KOPT-K1 (cell line): ENCODE measurements around the gene DECR2.
"Not testable (repeated sequence)": the region's sequence is repeated elsewhere in the genome, so short reads cannot be mapped to it uniquely, and the experiment has no call there.

Experiments
- H3K27ac ChIP-seq: fragments of 200-600 bp; sonication (generic); 2 replicates; pipeline ENCODE4 v1.5.1; 2016; ENCODE audit warnings: antibody characterized with exemption, mild to moderate bottlenecking, low read depth, low read length; ENCODE audit not compliant: poor library complexity, severe bottlenecking
- H3K36me3 ChIP-seq: fragments of 200-600 bp; sonication (generic); 2 replicates; pipeline ENCODE4 v1.5.1; 2017; ENCODE audit warnings: antibody characterized with exemption, mild to moderate bottlenecking, low read length, moderate library complexity; ENCODE audit not compliant: insufficient read depth
- H3K9me3 ChIP-seq: fragments of 200-600 bp; sonication (generic); 2 replicates; pipeline ENCODE4 v1.5.1; 2017; ENCODE audit warnings: antibody characterized with exemption, low read length, mild to moderate bottlenecking; ENCODE audit not compliant: insufficient read depth, poor library complexity, severe bottlenecking

DECR2 gene

GRCh38 chr16:381012-381788, 20.5 kb upstream of the DECR2 start:
- peaks cover 12% of the 10 kb centered on the region; the same call in 1 of the 2 replicates for H3K36me3 ChIP-seq
- H3K27ac ChIP-seq: peak overlapping the region; percentile 57
- H3K9me3 ChIP-seq: no peaks in the 10 kb centered on the region

GRCh38 chr16:381789-382717, 19.6 kb upstream of the DECR2 start, which contains the start of gene PGAP6:
Gene PGAP6, minus strand, starts transcription at chr16:381978. Its CDS starts 157 bp downstream, at chr16:381821.
- peak within 1 kb of the TSS; percentile 57 for H3K27ac ChIP-seq
- no peaks in the 10 kb centered on the region for H3K9me3 ChIP-seq
- peaks cover 4% of the 10 kb centered on the region; the same call in 1 of the 2 replicates for H3K36me3 ChIP-seq

GRCh38 chr16:383326-384051, 18.2 kb upstream of the DECR2 start:
- Histone ChIP-seq H3K27ac (no peak overlapping the region), H3K9me3 (no peaks in the 10 kb centered on the region), H3K36me3 (no peaks in the 10 kb centered on the region)

GRCh38 chr16:386641-387156, 15.0 kb upstream of the DECR2 start:
- Histone ChIP-seq H3K36me3 (no peaks in the 10 kb centered on the region), H3K9me3 (no peaks in the 10 kb centered on the region), H3K27ac (no peak overlapping the region)

GRCh38 chr16:387761-388666, 13.7 kb upstream of the DECR2 start:
- not testable (repeated sequence) for H3K9me3 ChIP-seq, H3K36me3 ChIP-seq, H3K27ac ChIP-seq

- Histone ChIP-seq H3K27ac (no peak overlapping the region), H3K36me3 (no peaks in the 10 kb centered on the region), H3K9me3 (no peaks in the 10 kb centered on the region)
Measured at GRCh38 chr16:389352-389751, 12.3 kb upstream of the DECR2 start.

GRCh38 chr16:391885-392335, 9.8 kb upstream of the DECR2 start:
- no peak overlapping the region for H3K27ac ChIP-seq
- H3K9me3 ChIP-seq: no peaks in the 10 kb centered on the region
- H3K36me3 ChIP-seq: no peaks in the 10 kb centered on the region

GRCh38 chr16:392450-393030, 9.1 kb upstream of the DECR2 start:
- H3K9me3 ChIP-seq: no peaks in the 10 kb centered on the region
- no peaks in the 10 kb centered on the region for H3K36me3 ChIP-seq
- no peak overlapping the region for H3K27ac ChIP-seq

GRCh38 chr16:396199-396598, 5.5 kb upstream of the DECR2 start:
- H3K36me3 ChIP-seq: no peaks in the 10 kb centered on the region
- H3K9me3 ChIP-seq: no peaks in the 10 kb centered on the region
- H3K27ac ChIP-seq: no peak overlapping the region

- Histone ChIP-seq H3K36me3 (no peaks in the 10 kb centered on the region), H3K27ac (no peak overlapping the region), H3K9me3 (no peaks in the 10 kb centered on the region)
Measured at GRCh38 chr16:396605-397004, 5.1 kb upstream of the DECR2 start.

GRCh38 chr16:397135-397661, 4.5 kb upstream of the DECR2 start, which contains the start of gene NME4:
Gene NME4, plus strand, starts transcription at chr16:397199. Its CDS starts 24 bp downstream, at chr16:397223.
- H3K9me3 ChIP-seq: no peaks in the 10 kb centered on the region
- H3K36me3 ChIP-seq: no peaks in the 10 kb centered on the region
- peak within 1 kb of the TSS; percentile 25 for H3K27ac ChIP-seq

GRCh38 chr16:397736-398332, 3.9 kb upstream of the DECR2 start:
- Histone ChIP-seq H3K9me3 (no peaks in the 10 kb centered on the region), H3K36me3 (no peaks in the 10 kb centered on the region), H3K27ac (no peak overlapping the region)
